Effector memory CD4-positive, alpha-beta T cell (primary cell): ENCODE data around the gene DCAF12.

Experiments
- DNase-seq, 3 donors: peaks; one replicate each; pipeline ENCODE4 v3.0.0-alpha.2; 2020
- H3K27ac ChIP-seq: 2 replicates; pipeline ENCODE4 v1.7.0; 2013; ENCODE audit warnings: mild to moderate bottlenecking, low read length, moderate library complexity; ENCODE audit not compliant: insufficient read depth, poor library complexity, severe bottlenecking
- H3K27me3 ChIP-seq: replicated peaks from 2 replicates; pipeline ENCODE4 v1.7.0; 2013; ENCODE audit warnings: mild to moderate bottlenecking, low read length; ENCODE audit not compliant: insufficient read depth, control insufficient read depth, poor library complexity, severe bottlenecking
- H3K36me3 ChIP-seq: 2 replicates; pipeline ENCODE4 v1.7.0; 2013; ENCODE audit warnings: mild to moderate bottlenecking, low read length, moderate library complexity; ENCODE audit not compliant: control insufficient read depth, insufficient read depth
- H3K4me1 ChIP-seq: 2 replicates; pipeline ENCODE4 v1.7.0; 2013; ENCODE audit warnings: low read length, mild to moderate bottlenecking; ENCODE audit not compliant: control insufficient read depth, insufficient read depth, poor library complexity, severe bottlenecking
- H3K4me3 ChIP-seq: 2 replicates; pipeline ENCODE4 v1.7.0; 2013; ENCODE audit warnings: low read length, low read depth, mild to moderate bottlenecking; ENCODE audit not compliant: insufficient read depth, poor library complexity, severe bottlenecking
- H3K9me3 ChIP-seq: 2 replicates; pipeline ENCODE4 v1.7.0; 2013; ENCODE audit warnings: mild to moderate bottlenecking, low read length, moderate library complexity; ENCODE audit not compliant: control insufficient read depth
- total RNA-seq, 3 donors: gene quantifications; one replicate each; lab custom pipeline; 2026; lab: John Stamatoyannopoulos, UW

Gene DCAF12
- 21.2 to 26.7 (median 21.6) reads per million in 3 donors for total RNA-seq

DNA sequence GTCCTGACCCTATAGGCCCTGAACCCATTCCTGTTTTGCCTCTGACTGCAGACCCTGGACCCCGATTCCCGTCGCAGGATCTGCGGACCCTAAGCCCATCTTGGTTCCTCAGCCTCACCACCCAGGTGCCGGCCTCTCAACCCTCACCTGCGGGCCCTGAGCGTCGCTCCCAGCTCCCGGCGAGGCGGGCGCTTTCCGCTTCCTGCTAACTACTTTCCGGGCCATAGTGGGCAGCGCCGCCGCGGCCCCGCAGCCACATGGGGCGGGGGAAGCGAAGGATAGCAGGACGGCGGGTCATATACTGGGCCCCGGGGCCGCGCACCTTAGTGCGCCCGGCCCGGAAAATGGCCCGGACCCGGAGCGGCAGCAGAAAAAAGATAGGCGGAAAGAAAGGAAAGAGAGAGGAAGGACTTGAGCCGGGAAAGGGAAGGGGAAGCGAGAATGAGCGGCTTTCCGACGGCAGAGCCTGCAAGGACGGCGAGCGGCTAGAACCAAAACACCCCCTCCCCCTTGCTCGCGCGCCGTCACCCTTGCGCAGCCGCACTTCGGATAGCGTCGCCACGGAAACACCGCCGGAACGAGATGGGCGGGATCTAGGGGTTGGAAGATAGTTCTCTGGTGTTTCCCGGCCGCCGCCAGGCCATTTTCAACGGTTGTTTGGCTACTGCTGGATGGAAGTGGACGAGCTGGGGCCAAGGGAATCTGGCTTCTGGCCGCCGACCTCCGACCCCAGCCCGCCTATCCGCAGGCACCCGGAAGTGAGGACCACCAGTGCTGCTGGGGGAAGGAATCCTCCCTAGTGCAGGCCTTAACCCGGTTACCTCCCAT is at the start of gene DCAF12:
DCAF12 (minus strand) TSS at position 492 of the 828 bp plus-strand sequence; CDS start at position 225, 267 bp downstream.
- H3K9me3 ChIP-seq = no peaks in the 10 kb centered on the region
- peak within 1 kb of the TSS; percentile 91 for H3K27ac ChIP-seq
- H3K27me3 ChIP-seq = no peaks in the 10 kb centered on the region
- H3K4me3 ChIP-seq = peak within 1 kb of the TSS; percentile 84
- peaks cover 24% of the 10 kb centered on the region for H3K4me1 ChIP-seq
- peak; percentile 79 to 85 (median 82) for DNase-seq
- H3K36me3 ChIP-seq = peaks cover 3% of the 10 kb centered on the region

DNA sequence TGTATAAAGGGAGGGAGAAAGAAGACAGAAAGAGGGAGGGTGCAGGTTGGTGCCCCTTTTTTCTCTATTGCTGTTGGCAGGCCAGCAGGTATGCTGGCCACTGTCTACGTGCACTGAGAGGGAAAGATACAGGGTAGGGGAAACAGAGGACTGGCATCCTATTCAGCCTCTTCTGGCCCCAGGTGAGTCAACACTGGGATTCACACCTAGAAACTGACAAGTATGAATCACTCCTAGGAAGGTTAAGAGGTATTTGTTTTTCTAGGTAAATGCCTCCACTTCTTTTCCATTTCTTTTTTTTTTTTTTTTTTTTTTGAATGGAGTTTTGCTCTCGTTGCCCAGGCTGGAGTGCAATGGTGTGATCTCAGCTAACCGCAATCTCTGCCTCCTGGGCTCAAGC is 49.6 kb upstream of the DCAF12 start:
- Histone ChIP-seq H3K9me3 (no peaks in the 10 kb centered on the region), H3K4me3 (no peak overlapping the region), H3K4me1 (peaks cover 4% of the 10 kb centered on the region), H3K36me3 (no peaks in the 10 kb centered on the region), H3K27me3 (no peaks in the 10 kb centered on the region), H3K27ac (no peak overlapping the region)
- DNase-seq = no peak

DNA sequence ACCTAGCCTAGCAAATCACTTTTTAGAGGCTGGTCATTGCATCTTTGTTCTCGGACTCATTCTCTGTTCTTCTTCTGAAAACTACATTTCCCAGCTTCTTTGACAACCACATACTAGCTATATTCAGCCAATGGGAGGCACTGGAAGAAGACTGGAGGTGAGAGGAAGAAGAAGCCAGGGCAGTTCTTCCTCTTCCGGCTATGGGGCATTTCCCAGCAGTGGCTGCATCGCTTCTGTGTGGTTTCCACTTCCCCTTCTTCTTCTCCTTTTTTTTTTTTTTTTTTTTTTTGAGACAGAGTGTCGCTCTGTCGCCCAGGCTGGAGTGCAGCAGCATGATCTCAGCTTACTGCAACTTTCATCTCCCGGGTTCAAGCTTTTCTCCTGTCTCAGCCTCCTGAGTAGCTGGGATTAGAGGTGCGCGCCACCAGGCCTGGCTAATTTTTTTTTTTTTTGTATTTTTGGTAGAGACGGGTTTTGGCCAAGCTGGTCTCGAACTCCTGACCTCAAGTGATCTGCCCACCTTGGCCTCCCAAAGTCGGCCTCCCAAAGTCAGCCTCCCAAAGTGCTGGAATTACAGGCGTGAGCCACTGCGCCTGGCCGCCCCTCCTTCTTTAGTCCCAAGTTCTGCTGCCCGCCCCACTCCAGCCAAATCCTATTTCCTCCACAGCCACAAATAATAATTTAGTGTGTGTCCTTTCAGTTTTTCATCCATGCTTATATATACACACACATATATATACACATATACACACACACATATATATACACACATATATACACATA is 45.4 kb upstream of the DCAF12 start:
- H3K27ac ChIP-seq = no peak overlapping the region
- peak; percentile 15 to 43 (median 29) for DNase-seq
- no peaks in the 10 kb centered on the region for H3K27me3 ChIP-seq
- H3K4me1 ChIP-seq = no peaks in the 10 kb centered on the region
- no peaks in the 10 kb centered on the region for H3K9me3 ChIP-seq
- no peaks in the 10 kb centered on the region for H3K36me3 ChIP-seq
- no peak overlapping the region for H3K4me3 ChIP-seq

DNA sequence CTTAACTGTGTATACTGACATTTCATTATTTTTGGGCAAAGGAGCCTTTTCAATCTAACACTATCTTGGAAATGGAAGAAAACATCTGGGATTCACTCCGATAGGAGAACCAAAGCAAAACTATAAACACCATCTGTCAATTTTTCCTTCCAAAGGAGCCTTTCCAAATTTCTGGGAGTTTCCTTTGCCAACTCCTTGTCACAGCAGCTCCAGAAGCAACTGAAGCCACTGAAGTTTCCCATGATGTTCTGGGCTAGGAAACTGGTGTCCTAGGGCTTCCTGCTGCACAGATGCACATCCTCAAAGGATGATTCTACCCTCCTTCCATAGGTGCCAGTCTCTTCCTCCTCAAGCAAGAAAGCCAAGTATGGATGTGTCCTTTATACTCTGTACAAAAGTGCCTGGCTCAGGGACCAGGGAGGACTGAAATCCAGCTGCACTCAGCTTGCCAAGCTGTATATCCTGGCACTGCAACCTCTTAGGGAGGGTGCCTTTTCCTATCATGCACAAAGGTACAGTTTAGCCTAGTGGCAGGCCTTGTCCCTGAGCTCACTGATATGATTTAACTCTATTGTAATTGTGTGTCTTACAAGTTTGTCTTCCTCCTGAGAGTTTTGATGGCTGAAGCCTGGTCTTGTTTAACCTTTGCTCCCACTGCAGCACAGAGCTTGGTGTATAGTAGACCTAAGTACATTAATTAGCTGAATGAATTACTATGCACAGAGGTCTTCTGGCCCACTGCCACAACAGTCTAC is 43.9 kb upstream of the DCAF12 start:
- H3K4me1 ChIP-seq = no peaks in the 10 kb centered on the region
- no peaks in the 10 kb centered on the region for H3K9me3 ChIP-seq
- no peak for DNase-seq
- no peaks in the 10 kb centered on the region for H3K27me3 ChIP-seq
- no peaks in the 10 kb centered on the region for H3K36me3 ChIP-seq
- no peak overlapping the region for H3K27ac ChIP-seq
- no peak overlapping the region for H3K4me3 ChIP-seq

DNA sequence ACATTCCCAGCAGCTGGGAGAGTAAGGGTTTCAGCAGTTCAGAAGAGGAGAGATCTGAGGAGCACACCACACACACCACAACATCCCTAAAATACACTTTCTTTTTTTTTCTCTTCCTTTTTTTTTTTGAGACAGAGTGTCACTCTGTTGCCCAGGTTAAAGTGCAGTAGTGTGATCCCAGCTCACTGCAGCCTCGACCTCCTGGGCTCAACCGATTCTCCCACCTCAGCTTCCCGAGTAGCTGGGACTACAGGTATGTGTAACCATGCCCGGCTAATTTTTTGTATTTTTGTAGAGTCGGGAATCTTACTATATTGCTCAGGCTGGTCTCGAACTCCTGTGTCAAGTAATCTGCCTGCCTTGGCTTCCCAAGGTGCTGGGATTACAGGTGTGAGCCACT is 42.6 kb upstream of the DCAF12 start:
- H3K9me3 ChIP-seq = no peaks in the 10 kb centered on the region
- no peaks in the 10 kb centered on the region for H3K36me3 ChIP-seq
- H3K27ac ChIP-seq = no peak overlapping the region
- no peak overlapping the region for H3K4me3 ChIP-seq
- H3K27me3 ChIP-seq = no peaks in the 10 kb centered on the region
- DNase-seq = no peak
- no peaks in the 10 kb centered on the region for H3K4me1 ChIP-seq

DNA sequence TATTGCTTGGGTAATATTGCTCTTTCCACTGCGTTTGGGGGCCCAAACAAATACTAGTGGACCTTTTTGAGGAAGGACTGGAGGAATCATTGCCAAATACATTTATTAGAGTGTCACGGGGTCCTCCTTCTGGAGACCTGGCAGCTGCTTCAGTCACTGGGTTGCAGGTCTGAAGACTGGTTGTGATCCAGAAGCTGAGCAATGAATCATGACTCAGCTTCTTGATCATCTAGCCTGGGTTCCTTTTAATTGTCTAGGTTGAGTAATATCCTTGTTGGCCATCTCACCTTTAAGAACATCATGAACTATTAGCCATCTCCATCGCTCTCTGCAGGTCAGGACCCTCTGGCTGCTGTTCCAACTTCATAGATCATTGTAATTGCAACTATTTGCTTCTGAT is 36.9 kb upstream of the DCAF12 start:
- Histone ChIP-seq H3K36me3 (no peaks in the 10 kb centered on the region), H3K4me1 (no peaks in the 10 kb centered on the region), H3K9me3 (no peaks in the 10 kb centered on the region), H3K27me3 (no peaks in the 10 kb centered on the region), H3K4me3 (no peak overlapping the region), H3K27ac (no peak overlapping the region)
- DNase-seq = no peak

DNA sequence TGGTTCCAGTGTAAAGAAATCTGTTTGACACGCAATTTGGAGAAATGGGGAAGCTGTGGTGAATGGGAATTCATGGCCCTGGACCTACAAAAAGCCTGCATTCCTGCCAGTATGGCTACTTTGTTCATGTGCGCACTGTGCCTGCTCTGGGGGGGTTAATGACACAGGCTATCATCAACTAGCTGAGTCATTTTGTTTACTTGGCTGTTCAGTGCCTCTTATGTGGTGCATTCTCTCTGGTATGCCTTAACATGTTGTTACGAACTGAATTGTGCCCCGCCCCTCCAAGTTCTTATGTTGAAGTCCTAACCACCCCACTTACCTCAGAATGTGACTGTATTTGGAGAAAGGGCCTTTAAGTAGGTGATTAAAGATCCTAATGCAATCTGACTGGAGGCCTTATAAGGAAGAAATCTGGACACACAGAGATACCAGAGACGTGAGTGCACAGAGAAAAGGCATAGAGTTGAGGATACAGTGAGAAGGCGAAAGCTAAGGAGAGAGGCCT is 31.9 kb upstream of the DCAF12 start:
- Histone ChIP-seq H3K4me1 (no peaks in the 10 kb centered on the region), H3K27me3 (no peaks in the 10 kb centered on the region), H3K4me3 (no peak overlapping the region), H3K9me3 (no peaks in the 10 kb centered on the region), H3K36me3 (no peaks in the 10 kb centered on the region), H3K27ac (no peak overlapping the region)
- DNase-seq = no peak

DNA sequence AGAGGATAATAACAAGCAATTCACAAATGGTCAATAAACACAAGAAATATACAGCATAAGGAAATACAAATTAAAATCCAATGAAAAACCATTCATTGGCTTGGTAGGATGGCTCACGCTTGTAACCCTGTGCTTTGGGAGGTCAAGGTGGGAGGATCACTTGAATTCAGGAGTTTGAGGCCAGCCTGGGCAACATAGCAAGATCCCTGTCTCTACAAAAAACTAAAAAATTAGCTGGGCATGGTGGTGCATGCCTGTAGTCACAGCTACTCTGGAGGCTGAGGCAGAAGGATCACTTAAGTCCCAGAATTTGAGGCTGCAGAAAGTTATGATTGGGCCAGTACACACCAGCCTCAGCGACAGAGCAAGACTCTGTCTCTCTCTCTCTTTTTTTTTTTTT is 31.4 kb upstream of the DCAF12 start:
- H3K4me3 ChIP-seq = no peak overlapping the region
- H3K9me3 ChIP-seq = no peaks in the 10 kb centered on the region
- no peak overlapping the region for H3K27ac ChIP-seq
- H3K27me3 ChIP-seq = no peaks in the 10 kb centered on the region
- H3K4me1 ChIP-seq = no peaks in the 10 kb centered on the region
- DNase-seq = no peak
- H3K36me3 ChIP-seq = no peaks in the 10 kb centered on the region

DNA sequence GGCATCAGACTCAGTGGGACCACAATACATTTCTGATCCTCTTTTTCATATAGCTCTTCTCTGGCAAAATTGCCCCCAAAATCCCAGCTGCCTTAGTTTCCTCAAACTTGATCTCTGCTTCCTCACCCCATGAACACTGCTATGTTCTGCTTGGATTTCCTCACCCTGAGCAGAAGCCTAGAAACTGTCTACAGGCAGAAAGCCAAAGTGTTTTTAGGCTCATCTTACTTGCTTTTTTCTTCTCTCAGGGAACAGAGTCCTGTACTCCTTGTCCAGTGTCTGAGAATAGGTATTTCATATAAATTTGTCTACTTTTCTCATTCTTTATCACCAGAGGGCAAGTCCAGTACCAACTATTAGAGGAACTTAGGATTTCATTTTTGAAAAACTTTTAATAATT is 30.8 kb upstream of the DCAF12 start:
- no peaks in the 10 kb centered on the region for H3K4me1 ChIP-seq
- DNase-seq = no peak

More for the DNA sequence above, 30.8 kb upstream of the DCAF12 start:
- H3K27ac ChIP-seq = no peak overlapping the region
- H3K4me3 ChIP-seq = no peak overlapping the region
- H3K9me3 ChIP-seq = no peaks in the 10 kb centered on the region
- H3K36me3 ChIP-seq = no peaks in the 10 kb centered on the region
- no peaks in the 10 kb centered on the region for H3K27me3 ChIP-seq
